ENCODE measurements around the gene DMTF1. TPM values are rescaled to one million over a fixed set of nuclear protein-coding genes. Genes with fewer than 3 reads are reported as not detected.

DMTF1 gene
- total and polyA plus RNA-seq, 8 donors, result 66.7 to 321 (median 261) TPM

GRCh38 chr7:87155788-87156187, 3.5 kb downstream of the DMTF1 start:
- H3K9me3 ChIP-seq, result no peaks in the 10 kb centered on the region

GRCh38 chr7:87156709-87157108, 4.5 kb downstream of the DMTF1 start:
- Histone ChIP-seq H3K36me3 (peaks cover 0 to 3% of the 10 kb centered on the region in 2 donors), H3K27me3 (no peaks in the 10 kb centered on the region), H3K9me3 (no peaks in the 10 kb centered on the region), H3K27ac (no peak overlapping the region), H3K4me1 (peaks cover 27 to 42% of the 10 kb centered on the region in 2 donors), H3K4me3 (no peak overlapping the region)
- no peak for DNase-seq
- ATAC-seq, result no peak
- no peak for TF ChIP-seq CTCF (IDR thresholded peaks at IDR 0.05)
- intact Hi-C loops (cut with DNase I), result no loop called here

More at GRCh38 chr7:87155788-87156187, 3.5 kb downstream of the DMTF1 start:
- Histone ChIP-seq H3K4me3 (peak overlapping the region in 1 of 2 donors; percentile 57), H3K27me3 (no peaks in the 10 kb centered on the region), H3K4me1 (peaks cover 29 to 49% of the 10 kb centered on the region in 2 donors), H3K36me3 (peaks cover 0 to 3% of the 10 kb centered on the region in 2 donors), H3K27ac (no peak overlapping the region)
- ATAC-seq, result no peak
- TF ChIP-seq CTCF (IDR thresholded peaks at IDR 0.05), result no peak
- intact Hi-C loops (cut with DNase I), result no loop called here
- DNase-seq, result no peak

- peaks cover 0 to 19% of the 10 kb centered on the region in 2 donors for H3K36me3 ChIP-seq
- H3K4me1 ChIP-seq, result peaks cover 20 to 31% of the 10 kb centered on the region in 2 donors
- intact Hi-C loops (cut with DNase I), result no loop called here
- no peak overlapping the region for H3K27ac ChIP-seq
- TF ChIP-seq CTCF (IDR thresholded peaks at IDR 0.05), result no peak
- no peaks in the 10 kb centered on the region for H3K9me3 ChIP-seq
- DNase-seq (no peak), ATAC-seq (no peak)
- H3K27me3 ChIP-seq, result no peaks in the 10 kb centered on the region
- H3K4me3 ChIP-seq, result no peak overlapping the region
Measured at GRCh38 chr7:87159538-87159937, 7.3 kb downstream of the DMTF1 start.

- no peak for DNase-seq
- H3K36me3 ChIP-seq, result peaks cover 0 to 68% of the 10 kb centered on the region in 2 donors
- no peak overlapping the region for H3K4me3 ChIP-seq
- intact Hi-C loops (cut with DNase I), result no loop called here
- H3K9me3 ChIP-seq, result no peaks in the 10 kb centered on the region
- no peak for ATAC-seq
- no peaks in the 10 kb centered on the region for H3K4me1 ChIP-seq
- no peak for TF ChIP-seq CTCF (IDR thresholded peaks at IDR 0.05)
- H3K27me3 ChIP-seq, result no peaks in the 10 kb centered on the region
- no peak overlapping the region for H3K27ac ChIP-seq
Measured at GRCh38 chr7:87164433-87164832, 12.2 kb downstream of the DMTF1 start.

GRCh38 chr7:87170828-87171227, 18.6 kb downstream of the DMTF1 start:
- ATAC-seq, result no peak
- peaks cover 0 to 100% of the 10 kb centered on the region in 2 donors for H3K36me3 ChIP-seq
- TF ChIP-seq CTCF (IDR thresholded peaks at IDR 0.05), result no peak

More at GRCh38 chr7:87170828-87171227, 18.6 kb downstream of the DMTF1 start:
- Histone ChIP-seq H3K27ac (no peak overlapping the region), H3K27me3 (no peaks in the 10 kb centered on the region), H3K4me3 (no peak overlapping the region), H3K4me1 (no peaks in the 10 kb centered on the region), H3K9me3 (no peaks in the 10 kb centered on the region)
- no peak for DNase-seq
- intact Hi-C loops (cut with DNase I), result no loop called here
